Mucosa of descending colon (tissue), 3 donors: ENCODE results near the gene EFNA5. TPM values are rescaled to one million over a fixed set of nuclear protein-coding genes. Genes with fewer than 3 reads are reported as not detected.

Experiments used
- ATAC-seq: fragments of 200-7000 bp; cut with Tn5 transposase; one replicate; pipeline ENCODE4 v1.9.1; 2020; ENCODE audit warnings: mild to moderate bottlenecking, moderate library complexity
- DNase-seq, 3 donors: peaks; one replicate each; pipeline ENCODE4 v3.0.0-alpha.2; 2020
- H3K36me3 ChIP-seq: fragments of 200-600 bp; one replicate; pipeline ENCODE4 v1.8.0; 2021; ENCODE audit warnings: low read depth, mild to moderate bottlenecking
- H3K4me1 ChIP-seq: fragments of 200-600 bp; one replicate; pipeline ENCODE4 v1.8.0; 2021; ENCODE audit warnings: low read depth, mild to moderate bottlenecking
- H3K4me3 ChIP-seq: fragments of 200-600 bp; one replicate; pipeline ENCODE4 v1.8.0; 2021; ENCODE audit warnings: mild to moderate bottlenecking
- H3K9me3 ChIP-seq: fragments of 200-600 bp; one replicate; pipeline ENCODE4 v1.8.0; 2021; ENCODE audit warnings: mild to moderate bottlenecking
- intact Hi-C, 2 donors: fragments of 100-400 bp; cut with DNase I in 1 of 2; cut with micrococcal nuclease in 1 of 2; formaldehyde crosslinking; loops; one replicate each; pipeline versions ENCODE4 v1.11.0 to v1.11.1; 2022; cut with DNase I, micrococcal nuclease
- total RNA-seq, 3 donors: library from RNA; stranded (reverse); fragmentation: NEBNext Ultra II Directional in 2 of 3; extraction: Animal tissue kit (Norgen Biotek cat#: 25700) in 2 of 3; gene quantifications; one replicate each; pipeline versions ENCODE4 v1.2.1 to v1.2.4, GENCODE V29; 2021 to 2023
- TF ChIP-seq, protein P1 (sequence below): fragments of 200-600 bp; IDR thresholded peaks from one replicate; pipeline ENCODE4 v1.8.0; 2022; ENCODE audit warnings: antibody characterized with exemption, mild to moderate bottlenecking
- donor health status: DM: no; HTN: no; CAD: no; lungs with moderate emphysema.
- donor health status: DM: no; HTN: no; CAD: no.
- donor health status: DM: no; HTN: yes; CAD: no.

The EFNA5 gene
- total RNA-seq, 3 donors from 2014 or later, result 12.7 to 14.4 (median 14.3) TPM

- intact Hi-C loops, result no loop called here
- peaks cover 7% of the 10 kb centered on the region for H3K4me1 ChIP-seq
- TF ChIP-seq, protein P1, sequence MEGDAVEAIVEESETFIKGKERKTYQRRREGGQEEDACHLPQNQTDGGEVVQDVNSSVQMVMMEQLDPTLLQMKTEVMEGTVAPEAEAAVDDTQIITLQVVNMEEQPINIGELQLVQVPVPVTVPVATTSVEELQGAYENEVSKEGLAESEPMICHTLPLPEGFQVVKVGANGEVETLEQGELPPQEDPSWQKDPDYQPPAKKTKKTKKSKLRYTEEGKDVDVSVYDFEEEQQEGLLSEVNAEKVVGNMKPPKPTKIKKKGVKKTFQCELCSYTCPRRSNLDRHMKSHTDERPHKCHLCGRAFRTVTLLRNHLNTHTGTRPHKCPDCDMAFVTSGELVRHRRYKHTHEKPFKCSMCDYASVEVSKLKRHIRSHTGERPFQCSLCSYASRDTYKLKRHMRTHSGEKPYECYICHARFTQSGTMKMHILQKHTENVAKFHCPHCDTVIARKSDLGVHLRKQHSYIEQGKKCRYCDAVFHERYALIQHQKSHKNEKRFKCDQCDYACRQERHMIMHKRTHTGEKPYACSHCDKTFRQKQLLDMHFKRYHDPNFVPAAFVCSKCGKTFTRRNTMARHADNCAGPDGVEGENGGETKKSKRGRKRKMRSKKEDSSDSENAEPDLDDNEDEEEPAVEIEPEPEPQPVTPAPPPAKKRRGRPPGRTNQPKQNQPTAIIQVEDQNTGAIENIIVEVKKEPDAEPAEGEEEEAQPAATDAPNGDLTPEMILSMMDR, result no peak
- ATAC-seq (no peak), DNase-seq (no peak)
- no peak overlapping the region for H3K4me3 ChIP-seq
- H3K36me3 ChIP-seq, result no peaks in the 10 kb centered on the region
- no peaks in the 10 kb centered on the region for H3K9me3 ChIP-seq
Observed at GRCh38 chr5:107463731-107464130, 207.0 kb downstream of the EFNA5 start.

DNA sequence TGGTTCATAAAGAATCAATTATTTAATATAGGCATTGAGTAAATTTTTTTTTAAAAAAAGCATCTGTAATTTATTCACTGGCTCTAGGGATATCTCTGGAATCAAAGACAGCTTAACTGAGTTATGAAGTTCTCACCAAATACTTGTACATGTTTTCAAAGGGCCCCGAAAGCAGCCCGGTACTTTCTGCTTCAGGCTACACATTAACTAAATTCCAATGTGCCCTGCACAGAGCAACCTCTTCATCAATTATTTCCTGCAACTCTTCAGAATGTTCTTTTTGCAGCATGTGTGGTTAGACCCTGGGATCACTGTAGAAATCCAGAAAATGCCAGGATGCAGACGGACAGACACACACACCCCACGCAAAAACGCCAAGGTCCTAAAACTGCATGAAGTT, 209.0 kb downstream of the EFNA5 start:
- Histone ChIP-seq H3K4me3 (no peak overlapping the region), H3K9me3 (no peaks in the 10 kb centered on the region), H3K36me3 (no peaks in the 10 kb centered on the region), H3K4me1 (peaks cover 4% of the 10 kb centered on the region)
- TF ChIP-seq, protein P1, result no peak
- DNase-seq (no peak), ATAC-seq (no peak)
- intact Hi-C loops, result no loop called here

DNA sequence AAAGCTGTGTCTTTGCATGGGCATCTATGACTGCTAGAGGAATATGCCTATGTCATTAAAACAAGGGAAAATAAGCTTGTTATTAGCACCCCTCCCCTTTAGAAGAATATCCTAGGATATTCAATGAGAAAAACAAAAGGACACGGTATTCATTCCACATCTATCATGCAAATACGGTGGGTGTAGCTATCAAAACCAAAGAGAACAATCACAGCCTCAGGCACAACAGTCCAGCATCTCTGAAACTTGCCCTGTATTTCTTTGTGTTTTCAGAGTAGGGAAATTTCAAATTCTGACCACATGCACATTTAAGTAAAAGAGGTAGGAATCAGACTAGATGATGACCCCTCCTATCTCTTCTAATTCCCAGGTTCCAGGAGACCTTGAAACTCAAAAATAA, 209.9 kb downstream of the EFNA5 start:
- H3K9me3 ChIP-seq, result no peaks in the 10 kb centered on the region
- H3K36me3 ChIP-seq, result no peaks in the 10 kb centered on the region
- no peak overlapping the region for H3K4me3 ChIP-seq
- H3K4me1 ChIP-seq, result peaks cover 4% of the 10 kb centered on the region
- intact Hi-C loops, result no loop called here
- DNase-seq (no peak), ATAC-seq (no peak)
- TF ChIP-seq, protein P1, result no peak

DNA sequence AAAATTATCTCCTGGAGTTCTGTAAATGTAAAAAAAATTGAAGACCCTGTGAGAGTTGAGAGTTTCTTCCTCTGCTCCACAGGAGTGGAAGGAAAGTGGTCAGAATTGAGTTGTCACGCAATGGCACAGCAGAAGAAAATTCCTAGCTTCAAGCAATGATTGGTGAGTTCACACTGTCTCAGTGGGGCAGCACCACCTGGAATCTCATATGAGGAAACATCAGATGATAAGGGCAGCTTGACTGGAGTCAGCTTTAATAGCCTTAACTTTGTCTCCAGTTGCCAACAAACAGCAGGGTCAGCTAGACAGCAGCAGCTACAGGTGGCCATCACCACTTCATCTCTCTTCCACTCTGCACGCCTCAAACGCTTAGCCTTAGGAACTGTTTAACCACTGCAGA, 211.1 kb downstream of the EFNA5 start:
- TF ChIP-seq, protein P1, result no peak

GRCh38 chr5:107458322-107458721, 212.4 kb downstream of the EFNA5 start:
- H3K36me3 ChIP-seq, result no peaks in the 10 kb centered on the region
- ATAC-seq, result peak; percentile 79
- H3K4me3 ChIP-seq, result no peak overlapping the region
- peaks cover 4% of the 10 kb centered on the region for H3K4me1 ChIP-seq
- TF ChIP-seq, protein P1, result no peak
- no peak for DNase-seq
- H3K9me3 ChIP-seq, result no peaks in the 10 kb centered on the region
- intact Hi-C loops, result no loop called here

More for the DNA sequence above, 211.1 kb downstream of the EFNA5 start:
- no peak overlapping the region for H3K4me3 ChIP-seq
- DNase-seq (no peak), ATAC-seq (no peak)
- no peaks in the 10 kb centered on the region for H3K36me3 ChIP-seq
- intact Hi-C loops, result no loop called here
- H3K4me1 ChIP-seq, result peaks cover 4% of the 10 kb centered on the region
- H3K9me3 ChIP-seq, result no peaks in the 10 kb centered on the region

DNA sequence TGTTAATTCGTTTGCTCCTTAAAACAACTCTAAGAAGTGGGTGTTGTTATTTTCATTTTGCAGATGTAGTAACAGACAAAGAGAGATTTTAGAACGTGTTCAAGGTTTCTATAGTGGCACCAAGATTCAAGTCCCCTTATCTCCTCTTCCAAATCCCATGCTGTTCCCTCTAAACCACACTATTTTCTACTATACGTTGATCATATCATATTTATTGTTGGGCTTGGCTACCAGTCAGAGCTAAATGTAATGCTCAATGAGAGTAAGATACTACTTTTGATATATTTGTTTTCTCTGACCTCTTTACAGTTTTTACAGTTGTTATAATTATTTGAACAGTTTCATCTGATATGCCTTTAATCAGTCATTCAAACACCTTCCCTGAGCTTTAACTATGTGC, 212.9 kb downstream of the EFNA5 start:
- TF ChIP-seq, protein P1, result no peak
- H3K4me3 ChIP-seq, result no peak overlapping the region
- intact Hi-C loops, result no loop called here
- ATAC-seq, result no peak
- H3K36me3 ChIP-seq, result no peaks in the 10 kb centered on the region
- peaks cover 4% of the 10 kb centered on the region for H3K4me1 ChIP-seq
- DNase-seq, result no peak
- H3K9me3 ChIP-seq, result no peaks in the 10 kb centered on the region
